ENCODE results near the gene TMEM269.
"Not testable (repeated sequence)": the region's sequence is repeated elsewhere in the genome, so short reads cannot be mapped to it uniquely, and the experiment has no call there.

Gene TMEM269

DNA sequence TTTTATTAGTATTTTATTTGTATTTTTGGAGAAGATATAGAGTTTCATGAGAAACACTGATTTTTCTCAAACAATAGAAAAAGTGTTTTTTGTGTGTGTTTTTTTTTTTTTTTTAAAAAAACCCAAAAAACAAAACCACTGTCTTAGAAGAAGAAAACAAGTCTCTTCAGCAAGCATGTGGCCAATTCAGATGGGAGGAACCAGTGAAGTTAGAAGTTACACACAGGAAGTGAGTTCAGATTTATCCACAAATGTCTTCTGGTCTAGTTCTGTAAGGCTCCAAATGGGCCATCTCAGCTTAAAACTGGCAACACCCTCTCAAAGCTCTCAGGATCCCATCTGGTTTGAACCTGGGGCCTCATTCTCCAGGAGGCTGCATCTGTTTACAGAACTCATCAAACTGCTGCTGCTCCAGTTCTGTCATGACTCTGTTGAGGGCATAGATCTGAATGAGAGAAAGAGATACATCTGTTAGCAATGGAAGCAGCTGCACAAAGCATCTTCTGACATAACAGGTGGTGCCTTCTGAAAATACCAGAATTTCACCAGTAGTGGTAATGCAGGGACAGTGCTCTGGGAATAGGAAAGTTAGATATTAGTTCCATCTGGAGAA lies 22.4 kb downstream of the TMEM269 start:
- Mint-ChIP-seq H3K4me3 (no peak overlapping the region), H3K9me3 (no peaks in the 10 kb centered on the region), H3K27ac (no peak overlapping the region), H3K36me3 (peaks cover 24% of the 10 kb centered on the region), H3K27me3 (no peaks in the 10 kb centered on the region), H3K4me1 (peaks cover 6% of the 10 kb centered on the region)
- ATAC-seq (ENCODE audit: low read depth) (no peak), DNase-seq (ENCODE audit: low spot score in 2 of 2) (no peak)

DNA sequence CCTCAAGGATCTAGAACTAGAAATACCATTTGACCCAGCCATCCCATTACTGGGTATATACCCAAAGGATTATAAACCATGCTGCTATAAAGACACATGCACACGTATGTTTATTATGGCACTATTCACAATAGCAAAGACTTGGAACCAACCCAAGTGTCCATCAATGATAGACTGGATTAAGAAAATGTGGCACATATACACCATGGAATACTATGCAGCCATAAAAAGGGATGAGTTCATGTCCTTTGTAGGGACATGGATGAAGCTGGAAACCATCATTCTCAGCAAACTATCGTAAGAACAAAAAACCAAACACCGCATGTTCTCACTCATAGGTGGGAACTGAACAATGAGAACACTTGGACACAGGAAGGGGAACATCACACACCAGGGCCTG lies 30.0 kb downstream of the TMEM269 start:
- H3K27ac Mint-ChIP-seq; H3K9me3 Mint-ChIP-seq; H3K27me3 Mint-ChIP-seq; DNase-seq (ENCODE audit: low spot score in 2 of 2); H3K36me3 Mint-ChIP-seq; ATAC-seq (ENCODE audit: low read depth); H3K4me3 Mint-ChIP-seq: not testable (repeated sequence)
- peaks cover 22% of the 10 kb centered on the region for H3K4me1 Mint-ChIP-seq

DNA sequence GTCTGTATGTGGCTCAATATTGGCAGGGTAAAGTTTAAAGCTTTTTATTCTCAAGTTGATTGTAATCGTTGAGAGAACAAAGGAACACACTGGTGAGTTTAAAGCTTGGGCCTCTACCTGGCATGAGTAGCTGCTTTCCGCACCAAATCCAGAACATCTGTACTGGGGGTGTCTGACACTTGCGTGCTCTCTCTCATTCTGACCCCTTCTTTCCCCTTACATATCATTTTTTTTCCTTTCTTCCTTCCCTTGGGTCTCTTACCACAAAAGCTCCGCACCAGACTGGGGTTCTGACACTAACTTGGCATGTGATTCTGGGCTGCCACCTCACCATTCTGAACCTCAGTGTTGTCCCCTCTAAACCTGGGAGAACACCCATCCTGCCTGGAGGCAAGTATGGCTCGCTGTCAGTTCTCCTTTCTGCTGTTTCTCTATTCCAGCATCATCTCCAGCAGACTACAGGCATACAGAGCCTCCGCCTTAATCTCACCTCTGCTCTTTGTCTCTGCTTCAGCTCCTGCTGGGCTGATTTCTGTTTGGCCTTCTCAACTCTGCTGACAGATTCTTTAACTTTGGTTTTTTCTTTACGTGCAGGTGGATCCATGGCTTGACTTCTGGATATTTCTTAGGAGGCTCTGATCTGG lies 31.3 kb downstream of the TMEM269 start:
- Mint-ChIP-seq H3K27me3 (no peaks in the 10 kb centered on the region), H3K36me3 (peaks cover 5% of the 10 kb centered on the region), H3K4me1 (peaks cover 23% of the 10 kb centered on the region), H3K9me3 (no peaks in the 10 kb centered on the region), H3K27ac (peak overlapping the region; percentile 43), H3K4me3 (peak overlapping the region; percentile 82)
- ATAC-seq (ENCODE audit: low read depth) (no peak), DNase-seq (ENCODE audit: low spot score in 2 of 2) (no peak)

DNA sequence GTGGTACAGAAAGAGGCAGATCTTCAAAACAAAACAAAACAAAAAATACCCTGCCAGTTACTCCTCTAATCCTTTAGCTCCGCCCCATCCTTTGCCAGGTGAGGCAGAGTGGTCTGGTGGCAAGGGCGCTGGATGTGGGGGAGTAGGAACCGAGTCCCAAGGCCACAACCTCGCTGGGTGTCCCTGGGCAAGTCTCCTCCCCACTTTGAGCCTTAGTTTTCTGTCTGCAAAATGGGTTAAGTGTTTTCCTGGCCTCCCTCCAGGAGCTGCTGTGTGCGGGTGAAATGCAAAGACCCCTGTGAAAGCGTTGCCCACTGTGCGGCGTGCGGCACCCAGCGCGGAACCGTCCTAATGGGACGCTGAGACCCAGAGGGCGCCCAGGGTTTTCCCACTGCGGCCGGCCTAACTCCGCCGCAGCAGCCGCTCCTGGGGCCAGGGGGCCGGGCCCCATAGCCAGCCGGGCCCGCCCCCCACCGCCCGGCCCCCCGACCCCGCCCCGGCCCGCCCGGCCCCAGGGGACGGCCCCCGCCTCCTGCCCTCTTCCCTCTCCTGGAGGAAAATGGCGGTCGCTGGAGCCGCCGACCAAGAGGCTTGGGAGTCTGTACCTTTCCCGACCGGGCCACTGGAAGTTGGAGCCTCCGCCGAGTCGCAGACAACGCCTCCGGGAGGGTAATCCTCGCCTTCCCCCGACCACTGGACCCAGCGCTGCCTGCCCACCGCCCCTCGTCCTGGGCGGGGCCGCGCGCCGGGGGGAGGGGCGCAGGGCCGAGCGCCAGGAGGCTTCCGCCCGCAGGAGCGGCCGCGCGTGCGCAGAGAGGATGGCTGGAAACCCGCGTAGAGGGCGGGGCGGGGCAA lies 32.0 kb downstream of the TMEM269 start, which contains the start of the genes ERMAP and SVBP:
TSS of gene ERMAP (plus strand) at position 538 of the 855 bp plus-strand sequence. CDS start 13,327 bp downstream, outside the sequence.
TSS of gene SVBP (minus strand) at position 813 of the 855 bp plus-strand sequence. CDS start 853 bp downstream, outside the sequence.
- H3K4me3 Mint-ChIP-seq = peak within 1 kb of the TSS; percentile 82
- H3K27ac Mint-ChIP-seq = peak within 1 kb of the TSS; percentile 43
- H3K36me3 Mint-ChIP-seq = peaks cover 2% of the 10 kb centered on the region
- no peaks in the 10 kb centered on the region for H3K27me3 Mint-ChIP-seq
- peaks cover 21% of the 10 kb centered on the region for H3K4me1 Mint-ChIP-seq
- H3K9me3 Mint-ChIP-seq = no peaks in the 10 kb centered on the region
- ATAC-seq (ENCODE audit: low read depth) (peak; percentile 86), DNase-seq (ENCODE audit: low spot score in 2 of 2) (peak; percentile 91 to 92)

DNA sequence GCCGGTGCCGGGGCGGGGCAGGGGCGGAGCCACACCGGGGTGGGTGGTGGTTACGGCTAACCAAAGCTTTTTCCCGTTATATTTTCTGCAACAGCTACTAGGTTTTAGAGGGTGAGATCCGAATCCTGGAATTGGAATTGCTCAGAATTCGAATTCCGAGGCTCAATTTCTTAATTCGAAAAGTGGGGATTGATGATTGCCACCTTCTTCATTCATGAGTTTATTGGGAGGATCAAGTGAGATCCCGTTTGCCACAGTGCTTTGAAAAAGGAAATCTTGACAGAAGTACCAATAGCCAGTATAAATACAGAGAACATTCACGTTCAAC lies 32.6 kb downstream of the TMEM269 start:
- no peak for ATAC-seq (ENCODE audit: low read depth)
- no peaks in the 10 kb centered on the region for H3K9me3 Mint-ChIP-seq
- H3K27me3 Mint-ChIP-seq = no peaks in the 10 kb centered on the region
- H3K4me3 Mint-ChIP-seq = peak overlapping the region; percentile 82
- peak overlapping the region; percentile 43 for H3K27ac Mint-ChIP-seq
- DNase-seq (ENCODE audit: low spot score in 2 of 2) = no peak
- H3K4me1 Mint-ChIP-seq = peaks cover 21% of the 10 kb centered on the region
- H3K36me3 Mint-ChIP-seq = peaks cover 2% of the 10 kb centered on the region

DNA sequence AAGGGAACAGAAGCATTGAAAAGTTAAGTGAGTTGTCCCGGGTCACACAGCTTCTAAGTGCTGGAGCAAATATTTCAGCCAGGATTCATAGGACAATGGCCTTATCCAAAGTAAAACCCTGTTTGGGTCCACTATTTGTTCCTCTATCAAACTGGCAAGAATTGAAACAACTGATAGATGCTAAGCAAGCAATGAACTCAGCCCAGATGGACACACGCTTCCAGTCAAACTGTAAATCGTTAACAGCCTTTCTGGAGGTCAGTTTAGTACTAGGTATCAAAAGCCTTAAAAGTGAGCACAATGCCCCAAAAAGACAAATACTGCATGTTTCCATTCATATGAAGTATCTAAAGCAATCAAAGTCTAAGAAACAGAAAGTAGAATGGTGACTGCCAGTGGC lies 33.2 kb downstream of the TMEM269 start:
- H3K9me3 Mint-ChIP-seq = no peaks in the 10 kb centered on the region
- no peak for ATAC-seq (ENCODE audit: low read depth)
- peak overlapping the region; percentile 32 for H3K4me3 Mint-ChIP-seq
- peaks cover 2% of the 10 kb centered on the region for H3K36me3 Mint-ChIP-seq
- no peak overlapping the region for H3K27ac Mint-ChIP-seq
- H3K27me3 Mint-ChIP-seq = no peaks in the 10 kb centered on the region
- H3K4me1 Mint-ChIP-seq = peaks cover 21% of the 10 kb centered on the region
- DNase-seq (ENCODE audit: low spot score in 2 of 2) = no peak

DNA sequence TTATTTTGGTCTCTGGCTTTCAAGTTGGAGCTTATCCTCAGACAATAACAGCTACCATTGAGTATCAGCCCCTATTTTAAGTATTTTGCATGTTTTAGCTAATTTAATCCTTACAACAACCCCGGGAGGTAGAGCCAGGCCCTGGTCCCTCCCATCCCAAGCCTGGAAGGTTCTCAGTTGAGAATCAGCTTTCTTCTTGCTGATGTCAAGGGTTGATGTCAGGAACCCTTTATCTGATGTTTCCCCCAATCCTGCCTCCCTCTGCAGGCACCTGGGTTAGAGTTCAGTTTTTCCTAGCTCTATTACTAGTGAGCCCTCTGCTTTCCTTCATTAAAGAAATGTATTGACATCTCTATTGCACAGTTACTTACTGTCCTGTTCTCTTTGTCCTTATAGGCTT lies 36.0 kb downstream of the TMEM269 start:
- no peak for DNase-seq (ENCODE audit: low spot score in 2 of 2)
- H3K36me3 Mint-ChIP-seq = peaks cover 2% of the 10 kb centered on the region
- H3K4me1 Mint-ChIP-seq = peaks cover 19% of the 10 kb centered on the region
- H3K4me3 Mint-ChIP-seq = no peak overlapping the region
- no peaks in the 10 kb centered on the region for H3K27me3 Mint-ChIP-seq
- no peak for ATAC-seq (ENCODE audit: low read depth)
- H3K27ac Mint-ChIP-seq = peak overlapping the region; percentile 56
- H3K9me3 Mint-ChIP-seq = no peaks in the 10 kb centered on the region

DNA sequence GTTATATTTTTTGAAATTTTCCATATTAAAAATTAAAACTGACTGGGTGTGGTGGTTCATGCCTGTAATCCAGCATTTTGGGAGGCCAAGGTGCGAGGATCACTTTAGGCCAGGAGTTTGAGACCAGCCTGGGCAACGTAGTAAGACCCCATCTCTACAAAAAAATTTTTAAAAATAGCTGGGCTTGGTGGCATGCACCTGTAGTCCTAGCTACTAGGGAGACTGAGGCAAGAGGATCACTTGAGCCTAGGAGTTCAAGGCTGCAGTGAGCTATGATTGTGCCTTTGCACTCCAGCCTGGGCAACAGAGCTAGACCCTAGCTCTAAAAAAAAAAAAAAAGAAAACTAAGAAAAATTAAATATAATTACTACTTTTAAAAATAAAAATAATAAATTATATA lies 36.9 kb downstream of the TMEM269 start:
- Mint-ChIP-seq H3K9me3 (no peaks in the 10 kb centered on the region), H3K4me1 (peaks cover 13% of the 10 kb centered on the region), H3K27me3 (no peaks in the 10 kb centered on the region), H3K36me3 (peaks cover 2% of the 10 kb centered on the region), H3K4me3 (no peak overlapping the region), H3K27ac (no peak overlapping the region)
- ATAC-seq (ENCODE audit: low read depth) (no peak), DNase-seq (ENCODE audit: low spot score in 2 of 2) (no peak)

DNA sequence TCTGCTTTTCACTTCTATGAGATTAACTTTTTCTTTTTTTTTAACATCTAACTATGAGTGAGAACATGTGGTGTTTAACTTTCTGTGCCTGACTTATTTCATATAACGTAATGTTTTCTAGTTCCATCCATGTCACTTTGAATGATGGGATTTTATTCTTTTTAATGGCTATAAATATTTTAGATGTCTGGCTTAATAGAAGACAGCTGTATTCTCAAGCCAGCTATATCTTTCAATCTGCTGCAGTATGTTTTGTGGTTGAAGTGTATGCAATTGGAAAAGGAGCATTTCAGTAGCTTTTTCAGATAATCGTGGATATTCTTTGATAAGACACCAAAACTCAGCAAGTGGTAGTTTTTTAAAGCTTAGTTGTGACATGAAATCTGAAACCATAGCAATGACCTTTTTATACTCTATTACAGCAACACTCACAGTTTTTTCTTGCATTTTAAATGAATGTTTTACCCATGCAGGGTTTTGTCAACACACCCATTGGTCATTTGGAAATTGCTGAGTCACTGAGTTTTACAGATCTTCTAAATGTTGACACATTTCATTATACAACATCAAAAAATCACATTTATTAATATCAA lies 38.1 kb downstream of the TMEM269 start:
- DNase-seq (ENCODE audit: low spot score in 2 of 2) (no peak), ATAC-seq (ENCODE audit: low read depth) (no peak)
- H3K4me3 Mint-ChIP-seq = no peak overlapping the region
- no peaks in the 10 kb centered on the region for H3K27me3 Mint-ChIP-seq
- peaks cover 10% of the 10 kb centered on the region for H3K4me1 Mint-ChIP-seq
- H3K27ac Mint-ChIP-seq = no peak overlapping the region
- H3K9me3 Mint-ChIP-seq = no peaks in the 10 kb centered on the region
- H3K36me3 Mint-ChIP-seq = peaks cover 2% of the 10 kb centered on the region

DNA sequence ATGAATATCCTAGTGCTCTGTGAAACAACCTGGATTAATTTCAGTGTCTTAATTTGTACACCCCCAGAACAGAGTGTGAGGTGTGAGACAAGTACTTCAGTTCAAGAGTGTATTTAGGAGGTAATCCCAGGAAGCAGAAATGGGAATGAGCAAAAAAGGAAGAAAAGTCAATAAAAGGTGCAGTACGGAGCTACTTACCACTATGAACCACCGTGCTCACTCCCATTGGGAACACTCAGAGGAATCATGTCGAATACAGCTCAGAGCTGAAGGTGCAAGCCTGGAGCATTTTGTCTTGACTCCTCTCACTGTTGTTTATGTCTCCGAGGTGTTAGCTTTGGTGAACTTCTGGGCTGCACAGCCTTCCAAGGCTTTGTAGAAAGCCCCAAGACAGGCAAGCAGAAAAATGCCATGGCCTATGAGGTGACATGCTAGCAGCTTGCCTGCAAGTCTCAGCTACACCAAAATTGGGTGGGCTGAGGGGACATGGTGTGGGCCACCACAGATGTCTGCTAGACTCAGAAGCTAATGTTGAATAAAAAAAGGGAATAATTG lies 39.8 kb downstream of the TMEM269 start:
- Mint-ChIP-seq H3K9me3 (no peaks in the 10 kb centered on the region), H3K4me3 (no peak overlapping the region), H3K36me3 (no peaks in the 10 kb centered on the region), H3K27me3 (no peaks in the 10 kb centered on the region), H3K4me1 (peaks cover 3% of the 10 kb centered on the region), H3K27ac (no peak overlapping the region)
- no peak for DNase-seq (ENCODE audit: low spot score in 2 of 2)
- ATAC-seq (ENCODE audit: low read depth) = no peak

DNA sequence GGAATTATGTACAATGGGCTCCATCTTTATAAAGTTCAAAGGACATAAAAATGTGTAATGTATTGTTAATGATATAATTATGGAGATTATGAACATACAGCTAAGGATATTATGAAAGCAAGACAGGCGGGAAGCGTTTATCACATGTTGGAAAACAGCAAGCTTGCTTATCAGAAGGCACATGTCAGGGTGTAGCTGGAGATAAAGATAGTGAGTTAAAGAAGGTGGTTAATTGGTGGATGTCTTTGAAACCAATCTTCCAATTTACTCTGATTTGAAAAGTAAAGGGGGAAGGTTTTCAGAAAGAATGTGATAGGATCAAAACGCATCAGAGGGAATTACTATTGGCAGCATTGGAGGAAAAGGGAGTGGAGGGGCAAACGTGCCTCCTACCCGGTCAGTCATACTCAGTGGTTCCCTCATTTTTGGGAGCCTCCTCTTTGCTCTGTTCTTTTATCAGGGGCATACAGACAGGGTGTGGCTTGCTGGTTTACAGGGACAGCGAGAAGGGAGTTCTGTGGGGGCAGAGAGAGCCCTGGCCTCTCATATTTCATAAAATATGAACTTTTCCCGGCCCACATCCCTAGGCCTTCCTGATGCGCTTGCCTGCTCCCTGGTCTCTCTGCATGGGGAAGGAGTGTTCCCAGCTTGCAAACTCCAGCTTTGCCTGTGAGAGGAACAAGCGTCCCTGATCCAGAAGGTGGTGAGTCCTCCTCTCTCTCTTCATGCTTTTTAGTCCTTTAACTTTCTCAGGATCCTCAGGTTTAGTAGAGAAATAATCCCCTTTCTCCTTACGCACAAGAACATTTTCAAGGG lies 40.5 kb downstream of the TMEM269 start:
- Mint-ChIP-seq H3K36me3 (peaks cover 2% of the 10 kb centered on the region), H3K9me3 (no peaks in the 10 kb centered on the region), H3K27ac (no peak overlapping the region), H3K27me3 (no peaks in the 10 kb centered on the region), H3K4me1 (no peaks in the 10 kb centered on the region), H3K4me3 (no peak overlapping the region)
- DNase-seq (ENCODE audit: low spot score in 2 of 2) (no peak), ATAC-seq (ENCODE audit: low read depth) (no peak)

DNA sequence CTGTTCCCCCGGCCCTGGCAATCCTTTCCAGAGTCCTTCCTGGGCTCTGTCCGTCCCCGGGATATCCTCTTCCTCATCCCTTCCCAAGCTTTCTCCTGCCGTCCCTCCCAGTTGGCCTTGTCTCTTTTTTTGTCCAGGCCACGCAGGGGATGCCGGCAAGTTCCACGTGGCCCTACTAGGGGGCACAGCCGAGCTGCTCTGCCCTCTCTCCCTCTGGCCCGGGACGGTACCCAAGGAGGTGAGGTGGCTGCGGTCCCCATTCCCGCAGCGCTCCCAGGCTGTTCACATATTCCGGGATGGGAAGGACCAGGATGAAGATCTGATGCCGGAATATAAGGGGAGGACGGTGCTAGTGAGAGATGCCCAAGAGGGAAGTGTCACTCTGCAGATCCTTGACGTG lies 45.8 kb downstream of the TMEM269 start:
- Mint-ChIP-seq H3K4me3 (no peak overlapping the region), H3K27ac (no peak overlapping the region), H3K36me3 (peaks cover 6% of the 10 kb centered on the region), H3K27me3 (no peaks in the 10 kb centered on the region), H3K4me1 (peaks cover 6% of the 10 kb centered on the region), H3K9me3 (no peaks in the 10 kb centered on the region)
- ATAC-seq (ENCODE audit: low read depth) (no peak), DNase-seq (ENCODE audit: low spot score in 2 of 2) (no peak)

DNA sequence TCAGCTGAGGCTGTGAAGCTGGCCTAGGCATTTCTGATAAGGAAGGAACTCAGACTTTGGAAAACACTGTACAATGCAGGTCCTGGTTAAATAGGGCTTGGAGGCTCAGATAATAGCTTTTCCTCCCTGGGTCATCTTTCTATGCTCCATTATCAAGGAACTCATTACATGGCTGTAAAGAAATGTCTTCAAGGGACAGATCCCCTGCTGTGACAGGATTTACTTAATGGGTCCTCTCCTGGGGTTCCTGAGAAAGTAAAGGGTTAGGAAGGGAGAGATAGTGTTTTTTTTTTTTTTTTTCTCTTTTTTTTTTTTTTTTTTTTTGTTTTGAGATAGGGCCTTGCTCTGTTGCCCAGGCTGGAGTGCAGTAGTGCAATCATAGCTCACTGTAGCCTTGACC lies 46.5 kb downstream of the TMEM269 start:
- no peak overlapping the region for H3K4me3 Mint-ChIP-seq
- peaks cover 6% of the 10 kb centered on the region for H3K36me3 Mint-ChIP-seq
- no peaks in the 10 kb centered on the region for H3K9me3 Mint-ChIP-seq
- no peak overlapping the region for H3K27ac Mint-ChIP-seq
- no peak for DNase-seq (ENCODE audit: low spot score in 2 of 2)
- peaks cover 6% of the 10 kb centered on the region for H3K4me1 Mint-ChIP-seq
- ATAC-seq (ENCODE audit: low read depth) = no peak
- H3K27me3 Mint-ChIP-seq = no peaks in the 10 kb centered on the region
